ENCODE measurements around the gene VCP. TPM values are rescaled to one million over a fixed set of nuclear protein-coding genes. Genes with fewer than 3 reads are reported as not detected.

The VCP gene
- total and polyA plus RNA-seq, 9 of the 15 experiments (the other 6 are each of a cell fraction or from before 2014, with no cell fraction given) = 7.1 to 257 (median 199) TPM

GRCh38 chr9:35071814-35072460 lies 488 bp downstream of the VCP start (continued):
- no peak for TF ChIP-seq ZBTB40 (IDR thresholded peaks at IDR 0.05)
- no peak for TF ChIP-seq ZBTB40 (CRISPR knock-in tag; IDR thresholded peaks at IDR 0.05)
- no peak for TF ChIP-seq RFX1 (IDR thresholded peaks at IDR 0.05)
- TF ChIP-seq ZNF586 (CRISPR knock-in tag; conservative IDR thresholded peaks at IDR 0.05) = no peak
- no peak for TF ChIP-seq KDM2B (CRISPR knock-in tag; IDR thresholded peaks at IDR 0.05)
- TF ChIP-seq ZNF408 (CRISPR knock-in tag; IDR thresholded peaks at IDR 0.05; ENCODE audit: low read depth) = no peak
- TF ChIP-seq MTA2 (IDR thresholded peaks at IDR 0.05; ENCODE audit: low read depth) = no peak
- TF ChIP-seq ZNF347 (CRISPR knock-in tag; IDR thresholded peaks at IDR 0.05; ENCODE audit: low read depth) = no peak
- TF ChIP-seq, protein P1, sequence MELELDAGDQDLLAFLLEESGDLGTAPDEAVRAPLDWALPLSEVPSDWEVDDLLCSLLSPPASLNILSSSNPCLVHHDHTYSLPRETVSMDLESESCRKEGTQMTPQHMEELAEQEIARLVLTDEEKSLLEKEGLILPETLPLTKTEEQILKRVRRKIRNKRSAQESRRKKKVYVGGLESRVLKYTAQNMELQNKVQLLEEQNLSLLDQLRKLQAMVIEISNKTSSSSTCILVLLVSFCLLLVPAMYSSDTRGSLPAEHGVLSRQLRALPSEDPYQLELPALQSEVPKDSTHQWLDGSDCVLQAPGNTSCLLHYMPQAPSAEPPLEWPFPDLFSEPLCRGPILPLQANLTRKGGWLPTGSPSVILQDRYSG (tag; conservative IDR thresholded peaks at IDR 0.05; ENCODE audit: low read depth) = no peak
- TF ChIP-seq, protein P2, sequence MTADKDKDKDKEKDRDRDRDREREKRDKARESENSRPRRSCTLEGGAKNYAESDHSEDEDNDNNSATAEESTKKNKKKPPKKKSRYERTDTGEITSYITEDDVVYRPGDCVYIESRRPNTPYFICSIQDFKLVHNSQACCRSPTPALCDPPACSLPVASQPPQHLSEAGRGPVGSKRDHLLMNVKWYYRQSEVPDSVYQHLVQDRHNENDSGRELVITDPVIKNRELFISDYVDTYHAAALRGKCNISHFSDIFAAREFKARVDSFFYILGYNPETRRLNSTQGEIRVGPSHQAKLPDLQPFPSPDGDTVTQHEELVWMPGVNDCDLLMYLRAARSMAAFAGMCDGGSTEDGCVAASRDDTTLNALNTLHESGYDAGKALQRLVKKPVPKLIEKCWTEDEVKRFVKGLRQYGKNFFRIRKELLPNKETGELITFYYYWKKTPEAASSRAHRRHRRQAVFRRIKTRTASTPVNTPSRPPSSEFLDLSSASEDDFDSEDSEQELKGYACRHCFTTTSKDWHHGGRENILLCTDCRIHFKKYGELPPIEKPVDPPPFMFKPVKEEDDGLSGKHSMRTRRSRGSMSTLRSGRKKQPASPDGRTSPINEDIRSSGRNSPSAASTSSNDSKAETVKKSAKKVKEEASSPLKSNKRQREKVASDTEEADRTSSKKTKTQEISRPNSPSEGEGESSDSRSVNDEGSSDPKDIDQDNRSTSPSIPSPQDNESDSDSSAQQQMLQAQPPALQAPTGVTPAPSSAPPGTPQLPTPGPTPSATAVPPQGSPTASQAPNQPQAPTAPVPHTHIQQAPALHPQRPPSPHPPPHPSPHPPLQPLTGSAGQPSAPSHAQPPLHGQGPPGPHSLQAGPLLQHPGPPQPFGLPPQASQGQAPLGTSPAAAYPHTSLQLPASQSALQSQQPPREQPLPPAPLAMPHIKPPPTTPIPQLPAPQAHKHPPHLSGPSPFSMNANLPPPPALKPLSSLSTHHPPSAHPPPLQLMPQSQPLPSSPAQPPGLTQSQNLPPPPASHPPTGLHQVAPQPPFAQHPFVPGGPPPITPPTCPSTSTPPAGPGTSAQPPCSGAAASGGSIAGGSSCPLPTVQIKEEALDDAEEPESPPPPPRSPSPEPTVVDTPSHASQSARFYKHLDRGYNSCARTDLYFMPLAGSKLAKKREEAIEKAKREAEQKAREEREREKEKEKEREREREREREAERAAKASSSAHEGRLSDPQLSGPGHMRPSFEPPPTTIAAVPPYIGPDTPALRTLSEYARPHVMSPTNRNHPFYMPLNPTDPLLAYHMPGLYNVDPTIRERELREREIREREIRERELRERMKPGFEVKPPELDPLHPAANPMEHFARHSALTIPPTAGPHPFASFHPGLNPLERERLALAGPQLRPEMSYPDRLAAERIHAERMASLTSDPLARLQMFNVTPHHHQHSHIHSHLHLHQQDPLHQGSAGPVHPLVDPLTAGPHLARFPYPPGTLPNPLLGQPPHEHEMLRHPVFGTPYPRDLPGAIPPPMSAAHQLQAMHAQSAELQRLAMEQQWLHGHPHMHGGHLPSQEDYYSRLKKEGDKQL (CRISPR knock-in tag; IDR thresholded peaks at IDR 0.05; ENCODE audit: borderline replicate concordance) = no peak
- TF ChIP-seq, protein P3, sequence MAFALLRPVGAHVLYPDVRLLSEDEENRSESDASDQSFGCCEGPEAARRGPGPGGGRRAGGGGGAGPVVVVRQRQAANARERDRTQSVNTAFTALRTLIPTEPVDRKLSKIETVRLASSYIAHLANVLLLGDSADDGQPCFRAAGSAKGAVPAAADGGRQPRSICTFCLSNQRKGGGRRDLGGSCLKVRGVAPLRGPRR (CRISPR knock-in tag; IDR thresholded peaks at IDR 0.05) = no peak
- no peak for TF ChIP-seq NR2F6 (CRISPR knock-in tag; IDR thresholded peaks at IDR 0.05)

Data from K562 (cell line).